H1 (cell line): Measurements from ENCODE around the gene XPNPEP2. TPM values are rescaled to one million over a fixed set of nuclear protein-coding genes. Genes with fewer than 3 reads are reported as not detected.

ENCODE experiments used
- CTCF ChIA-PET: fragments of 300-600 bp; sonication (Branson Sonifier 250); formaldehyde crosslinking; loops from one replicate; lab custom pipeline; 2021; ENCODE audit not compliant: partially characterized antibody; lab: Charles Lee
- POLR2A ChIA-PET: fragments of 300-600 bp; sonication (Branson Sonifier 250); formaldehyde crosslinking; loops from one replicate; lab custom pipeline; 2021; ENCODE audit warnings: inconsistent platforms; ENCODE audit not compliant: partially characterized antibody; lab: Charles Lee
- DNase-seq, 2 experiments: peaks; one replicate each; pipeline versions ENCODE4 v3.0.0 to v3.0.0-alpha.2; 2010 to 2022; ENCODE audit warnings: low spot score in 2 of 2, low read depth in 1 of 2, mixed read lengths in 1 of 2
- FAIRE-seq: peaks from 2 replicates; lab custom pipeline; 2011; peaks lifted over from hg19 to GRCh38; lab: Jason Lieb, UNC
- H2AFZ ChIP-seq: 2 replicates; pipeline ENCODE4 v1.8.1; 2012; ENCODE audit warnings: low read length, inconsistent platforms
- H2AK5ac ChIP-seq: 2 replicates; pipeline ENCODE4 v1.6.1; 2013; ENCODE audit warnings: low read depth, low read length
- H2BK120ac ChIP-seq: replicated peaks from 2 replicates; pipeline ENCODE3; 2013; ENCODE audit warnings: low read depth, low read length, inconsistent platforms
- H2BK12ac ChIP-seq: 2 replicates; pipeline ENCODE4 v1.6.1; 2013; ENCODE audit warnings: low read depth, low read length
- H2BK15ac ChIP-seq: 2 replicates; pipeline ENCODE4 v1.6.1; 2013; ENCODE audit warnings: low read length
- H2BK20ac ChIP-seq: 2 replicates; pipeline ENCODE4 v1.6.1; 2013; ENCODE audit warnings: low read length
- H2BK5ac ChIP-seq: 2 replicates; pipeline ENCODE4 v1.6.1; 2013; ENCODE audit warnings: low read depth, low read length
- H3K14ac ChIP-seq: 2 replicates; pipeline ENCODE4 v1.6.1; 2013; ENCODE audit warnings: inconsistent platforms; ENCODE audit not compliant: insufficient read length
- H3K18ac ChIP-seq: 2 replicates; pipeline ENCODE4 v1.6.1; 2013; ENCODE audit warnings: low read length; ENCODE audit errors: extremely low read depth
- H3K23ac ChIP-seq: 2 replicates; pipeline ENCODE4 v1.6.1; 2013; ENCODE audit warnings: inconsistent platforms; ENCODE audit not compliant: insufficient read length
- H3K23me2 ChIP-seq: 2 replicates; pipeline ENCODE4 v1.6.1; 2013; ENCODE audit warnings: low read depth, low read length
- H3K27ac ChIP-seq: 2 replicates; pipeline ENCODE4 v1.6.1; 2011; ENCODE audit warnings: low read depth, low read length, inconsistent platforms
- H3K27me3 ChIP-seq, 4 experiments: replicated peaks in 1 of 4; 1 replicate in 1 of 4; 2 replicates in 3 of 4; pipeline versions ENCODE4 v1.6.1 to v1.8.1; 2011 to 2013; ENCODE audit warnings: low read length in 3 of 4, mild to moderate bottlenecking in 3 of 4, inconsistent platforms in 2 of 4, mixed read lengths in 2 of 4, moderate library complexity in 1 of 4; ENCODE audit not compliant: control insufficient read depth in 3 of 4, insufficient read depth in 3 of 4; ENCODE audit errors: extremely low read depth in 1 of 4
- H3K36me3 ChIP-seq, 4 experiments: 2 replicates each; pipeline versions ENCODE4 v1.6.1 to v1.8.1; 2011 to 2013; ENCODE audit warnings: mild to moderate bottlenecking in 4 of 4, low read length in 3 of 4, moderate library complexity in 2 of 4, control low read depth in 1 of 4, inconsistent platforms in 1 of 4; ENCODE audit not compliant: insufficient read depth in 4 of 4, control insufficient read depth in 2 of 4
- H3K4ac ChIP-seq: replicated peaks from 2 replicates; pipeline ENCODE3; 2013; ENCODE audit warnings: low read length, low read depth, mixed read lengths, inconsistent platforms; ENCODE audit not compliant: insufficient read length
- H3K4me1 ChIP-seq, 4 experiments: replicated peaks in 1 of 4; 1 replicate in 1 of 4; 2 replicates in 3 of 4; pipeline versions ENCODE4 v1.6.1 to v1.8.1; 2011 to 2013; ENCODE audit warnings: low read length in 3 of 4, inconsistent platforms in 2 of 4, mixed read lengths in 1 of 4; ENCODE audit not compliant: insufficient read depth in 4 of 4, control insufficient read depth in 3 of 4
- H3K4me2 ChIP-seq, 2 experiments: 2 replicates each; pipeline versions ENCODE4 v1.6.1 to v1.8.1; 2011 to 2013; ENCODE audit warnings: low read depth in 2 of 2, low read length in 2 of 2, control low read depth in 1 of 2, inconsistent platforms in 1 of 2, mild to moderate bottlenecking in 1 of 2; ENCODE audit not compliant: insufficient read depth in 1 of 2
- H3K4me3 ChIP-seq, 4 experiments: fragments of 200-600, 300-600 bp in 1 of 4; sonication (generic), shearing (Covaris generic), sonication (Bioruptor Twin) in 1 of 4; 2 replicates each; pipeline versions ENCODE4 v1.5.1 to v1.8.1; 2011 to 2016; ENCODE audit warnings: low read length in 4 of 4, low read depth in 3 of 4, control low read depth in 2 of 4, inconsistent platforms in 2 of 4, mild to moderate bottlenecking in 2 of 4, mixed read lengths in 1 of 4, moderate library complexity in 1 of 4; ENCODE audit not compliant: insufficient read depth in 2 of 4; ENCODE audit errors: extremely low read depth in 1 of 4
- H3K56ac ChIP-seq: replicated peaks from 2 replicates; pipeline ENCODE3; 2013; ENCODE audit warnings: low read depth, mild to moderate bottlenecking, mixed read lengths, low read length, inconsistent platforms; ENCODE audit not compliant: insufficient read length
- H3K79me1 ChIP-seq: 2 replicates; pipeline ENCODE4 v1.6.1; 2013; ENCODE audit warnings: low read depth, low read length, control low read depth
- H3K79me2 ChIP-seq, 2 experiments: 2 replicates each; pipeline versions ENCODE4 v1.6.1 to v1.8.1; 2012 to 2013; ENCODE audit warnings: low read length in 2 of 2, mild to moderate bottlenecking in 2 of 2, inconsistent platforms in 1 of 2; ENCODE audit not compliant: insufficient read depth in 2 of 2, control insufficient read depth in 1 of 2
- H3K9ac ChIP-seq, 4 experiments: replicated peaks in 1 of 4; 1 replicate in 1 of 4; 2 replicates in 3 of 4; pipeline versions ENCODE4 v1.6.1 to v1.8.1; 2011 to 2013; ENCODE audit warnings: low read depth in 3 of 4, low read length in 3 of 4, control low read depth in 2 of 4, mild to moderate bottlenecking in 2 of 4, moderate library complexity in 2 of 4, inconsistent platforms in 1 of 4; ENCODE audit errors: extremely low read depth in 1 of 4
- H3K9me3 ChIP-seq, 2 experiments: 2 replicates each; pipeline versions ENCODE4 v1.6.1 to v1.8.1; 2012 to 2013; ENCODE audit warnings: mild to moderate bottlenecking in 2 of 2, moderate library complexity in 2 of 2, control low read depth in 1 of 2, inconsistent platforms in 1 of 2, low read depth in 1 of 2, low read length in 1 of 2, mixed read lengths in 1 of 2; ENCODE audit not compliant: insufficient read depth in 2 of 2
- H4K20me1 ChIP-seq, 2 experiments: replicated peaks in 1 of 2; 2 replicates each; pipeline versions ENCODE3 to v1.8.1; 2011 to 2013; ENCODE audit warnings: inconsistent platforms in 2 of 2, low read length in 2 of 2, mild to moderate bottlenecking in 1 of 2; ENCODE audit not compliant: insufficient read depth in 2 of 2, control insufficient read depth in 1 of 2
- H4K5ac ChIP-seq: 2 replicates; pipeline ENCODE4 v1.6.1; 2013; ENCODE audit warnings: low read length, low read depth, mixed read lengths, inconsistent platforms; ENCODE audit not compliant: insufficient read length
- H4K8ac ChIP-seq: 2 replicates; pipeline ENCODE4 v1.8.0; 2013; ENCODE audit warnings: mild to moderate bottlenecking, moderate library complexity, low read length, inconsistent platforms; ENCODE audit not compliant: insufficient read depth; ENCODE audit errors: extremely low read depth
- H4K91ac ChIP-seq: replicated peaks from 2 replicates; pipeline ENCODE3; 2013; ENCODE audit warnings: low read length, mixed read lengths, inconsistent platforms; ENCODE audit not compliant: insufficient read length
- CTCF ChIP-seq, 3 experiments: IDR thresholded peaks; 1 replicate in 2 of 3; 2 replicates in 1 of 3; pipeline versions ENCODE4 v1.5.1 to v1.6.1; 2011; ENCODE audit warnings: low read length in 3 of 3, mild to moderate bottlenecking in 3 of 3, inconsistent platforms in 2 of 3, low read depth in 1 of 3, moderate library complexity in 1 of 3; ENCODE audit not compliant: insufficient read depth in 1 of 3; ENCODE audit errors: control extremely low read depth in 1 of 3
- PHF8 ChIP-seq: fragments of 200-600 bp; sonication (generic); conservative IDR thresholded peaks from 2 replicates; pipeline ENCODE4 v1.7.1; 2012; ENCODE audit warnings: low read depth, mild to moderate bottlenecking, inconsistent platforms, low read length, moderate library complexity
- WGBS, 2 experiments: shearing (Covaris generic) in 1 of 2; methylation state at CpG; one replicate each; pipeline versions ENCODE4 v1.1.6 to v1.1.7; 2013 to 2015; ENCODE audit warnings: low lambda C conversion rate in 2 of 2, mixed read lengths in 2 of 2, inconsistent platforms in 1 of 2, low coverage in 1 of 2, missing lambda C conversion rate in 1 of 2; ENCODE audit not compliant: insufficient replicate concordance in 2 of 2, insufficient coverage in 1 of 2, insufficient read length in 1 of 2; ENCODE audit errors: extremely low coverage in 1 of 2, missing lambda C conversion rate in 1 of 2; 5-methylcytosine and 5-hydroxymethylcytosine counted together
- polyA plus RNA-seq, 7 experiments: library from polyadenylated mRNA; depleted of rRNA in 3 of 7; stranded (reverse) in 5 of 7; unstranded in 2 of 7; fragments of >200 nt in 5 of 7; fragments of 200-250 nt in 2 of 7; gene quantifications; 1 replicate in 5 of 7; 2 replicates in 1 of 7; 4 replicates in 1 of 7; pipeline versions ENCODE4 v1.2.1 to v1.2.3, GENCODE V29; 2011 to 2013; ENCODE audit warnings: missing spikeins in 2 of 7, mixed read lengths in 2 of 7
- total RNA-seq: library from RNA; stranded (reverse); fragmentation: NEBNext Ultra II Directional; extraction: Animal tissue kit (Norgen Biotek cat#: 25700); gene quantifications from 2 replicates; pipeline ENCODE4 v1.2.1, GENCODE V29; 2021

The XPNPEP2 gene
- total and polyA plus RNA-seq, 2 of the 8 experiments (the other 6 are each of a cell fraction or from before 2014, with no cell fraction given), result 0.27 TPM; not detected in 1

GRCh38 chrX:129793604-129794191 is 54.9 kb downstream of the XPNPEP2 start:
- TF ChIP-seq PHF8 (no peak), CTCF (IDR thresholded peaks at IDR 0.05; ENCODE audit: control extremely low read depth in 1 of 3, insufficient read depth in 1 of 3, low read depth in 1 of 3, low read length in 3 of 3) (0 out of 4 replicates have a peak, but pooled peaks of 1 of the 3 experiments have one; percentile 7)
- no peak overlapping the region for H3K4me2 ChIP-seq
- H2AFZ ChIP-seq, result no peak overlapping the region
- no peak overlapping the region for H4K91ac ChIP-seq
- ChIA-PET POLR2A (interaction anchor here (1.3 kb wide), 1 partner anchor 188 kb away, joined by 3 read pairs; no protein-coding TSS in a partner anchor), CTCF (interaction anchor here (1.1 to 2.0 kb wide), 4 partner anchors 25 to 184 kb away, joined by 3 to 7 read pairs (median 4); no protein-coding TSS in a partner anchor)
- H3K23me2 ChIP-seq, result no peaks in the 10 kb centered on the region
- no peak overlapping the region for H3K23ac ChIP-seq
- H2BK20ac ChIP-seq, result no peak overlapping the region
- WGBS, 2 experiments, result 73% methylated on average over 6 of the region's 20 CpGs; no CpG with 5 or more reads in 1 of the 2 experiments
- H3K36me3 ChIP-seq, result peaks cover 0 to 4% (median 2%) of the 10 kb centered on the region in 4 experiments; a peak in 2 of 8 replicates
- no peak overlapping the region for H4K5ac ChIP-seq
- FAIRE-seq, result no peak
- no peaks in the 10 kb centered on the region for H3K27me3 ChIP-seq
- H4K8ac ChIP-seq, result no peak overlapping the region
- no peak overlapping the region for H3K18ac ChIP-seq
- no peaks in the 10 kb centered on the region for H3K79me1 ChIP-seq
- H2BK15ac ChIP-seq, result no peak overlapping the region
- no peak overlapping the region for H2BK12ac ChIP-seq
- no peaks in the 10 kb centered on the region for H3K4me1 ChIP-seq
- H3K56ac ChIP-seq, result no peak overlapping the region
- H3K4ac ChIP-seq, result no peak overlapping the region
- no peak overlapping the region for H2BK120ac ChIP-seq
- H4K20me1 ChIP-seq, result no peaks in the 10 kb centered on the region
- H3K79me2 ChIP-seq, result no peaks in the 10 kb centered on the region
- no peak overlapping the region for H2AK5ac ChIP-seq
- no peaks in the 10 kb centered on the region for H3K9me3 ChIP-seq
- no peak overlapping the region for H3K27ac ChIP-seq
- H2BK5ac ChIP-seq, result no peak overlapping the region
- no peak overlapping the region for H3K9ac ChIP-seq
- no peak for DNase-seq
- H3K14ac ChIP-seq, result no peak overlapping the region
- H3K4me3 ChIP-seq, result no peak overlapping the region
